ENCODE results near the gene KIZ. TPM values are rescaled to one million over a fixed set of nuclear protein-coding genes. Genes with fewer than 3 reads are reported as not detected.

Gene KIZ
- total and polyA plus RNA-seq, 7 donors = 4.6 to 26.2 (median 18.6) TPM

GRCh38 chr20:21145424-21145823, 19.5 kb downstream of the KIZ start:
- intact Hi-C loops (cut with DNase I) = no loop called here
- WGBS, 3 donors = 91 to 93% (median 93%) methylated on average over 3 of the region's 3 CpGs
- H3K27ac ChIP-seq = no peak overlapping the region
- no peaks in the 10 kb centered on the region for H3K9me3 ChIP-seq
- H3K36me3 ChIP-seq (ENCODE audit: insufficient read depth in 1 of 2, low read depth in 1 of 2) = peaks cover 0 to 45% of the 10 kb centered on the region in 2 donors
- ATAC-seq (no peak), DNase-seq (no peak)
- H3K4me3 ChIP-seq = no peak overlapping the region
- no peaks in the 10 kb centered on the region for H3K27me3 ChIP-seq (ENCODE audit: insufficient read depth in 3 of 3, low read length in 2 of 3)
- no peak for TF ChIP-seq CTCF (IDR thresholded peaks at IDR 0.05)
- H3K4me1 ChIP-seq = no peaks in the 10 kb centered on the region

- peaks cover 0 to 45% of the 10 kb centered on the region in 2 donors for H3K36me3 ChIP-seq (ENCODE audit: insufficient read depth in 1 of 2, low read depth in 1 of 2)
- no peaks in the 10 kb centered on the region for H3K9me3 ChIP-seq
- no peak for ATAC-seq
- no peak for DNase-seq
- intact Hi-C loops (cut with DNase I) = no loop called here
- TF ChIP-seq CTCF (IDR thresholded peaks at IDR 0.05) = no peak
- no peak overlapping the region for H3K27ac ChIP-seq
- H3K27me3 ChIP-seq (ENCODE audit: insufficient read depth in 3 of 3, low read length in 2 of 3) = no peaks in the 10 kb centered on the region
- H3K4me3 ChIP-seq = no peak overlapping the region
- no peaks in the 10 kb centered on the region for H3K4me1 ChIP-seq
- 94 to 95% (median 94%) methylated on average over 4 of the region's 4 CpGs for WGBS, 3 donors
Observed at GRCh38 chr20:21146215-21146614, 20.3 kb downstream of the KIZ start.

- intact Hi-C loops (cut with DNase I) = no loop called here
- 67 to 86% (median 84%) methylated on average over 1 of the region's 1 CpG for WGBS, 3 donors
- no peaks in the 10 kb centered on the region for H3K9me3 ChIP-seq
- no peak overlapping the region for H3K27ac ChIP-seq
- no peak for ATAC-seq
- H3K4me3 ChIP-seq = no peak overlapping the region
- H3K27me3 ChIP-seq (ENCODE audit: insufficient read depth in 3 of 3, low read length in 2 of 3) = no peaks in the 10 kb centered on the region
- DNase-seq = no peak
- no peak for TF ChIP-seq CTCF (IDR thresholded peaks at IDR 0.05)
- peaks cover 4% of the 10 kb centered on the region for H3K4me1 ChIP-seq
- H3K36me3 ChIP-seq (ENCODE audit: insufficient read depth in 1 of 2, low read depth in 1 of 2) = peaks cover 0 to 41% of the 10 kb centered on the region in 2 donors
Observed at GRCh38 chr20:21147593-21147992, 21.7 kb downstream of the KIZ start.

GRCh38 chr20:21149344-21149743, 23.5 kb downstream of the KIZ start:
- Histone ChIP-seq H3K36me3 (ENCODE audit: insufficient read depth in 1 of 2, low read depth in 1 of 2) (peaks cover 0 to 41% of the 10 kb centered on the region in 2 donors), H3K9me3 (no peaks in the 10 kb centered on the region), H3K27me3 (ENCODE audit: insufficient read depth in 3 of 3, low read length in 2 of 3) (no peaks in the 10 kb centered on the region), H3K27ac (no peak overlapping the region), H3K4me1 (peaks cover 9% of the 10 kb centered on the region), H3K4me3 (no peak overlapping the region)
- intact Hi-C loops (cut with DNase I) = no loop called here
- no peak for TF ChIP-seq CTCF (IDR thresholded peaks at IDR 0.05)
- WGBS, 3 donors = 82 to 86% (median 82%) methylated on average over 9 of the region's 9 CpGs
- ATAC-seq (no peak), DNase-seq (no peak)

- ATAC-seq = peak in 3 of 4 donors; percentile 29 to 75 (median 65)
Observed at GRCh38 chr20:21151791-21152190, 25.9 kb downstream of the KIZ start.

More at GRCh38 chr20:21151791-21152190, 25.9 kb downstream of the KIZ start:
- H3K9me3 ChIP-seq = no peaks in the 10 kb centered on the region
- no peak overlapping the region for H3K27ac ChIP-seq
- no peak overlapping the region for H3K4me3 ChIP-seq
- H3K36me3 ChIP-seq (ENCODE audit: insufficient read depth in 1 of 2, low read depth in 1 of 2) = peaks cover 0 to 26% of the 10 kb centered on the region in 2 donors
- 50 to 77% (median 62%) methylated on average over 5 of the region's 5 CpGs for WGBS, 3 donors
- no peak for TF ChIP-seq CTCF (IDR thresholded peaks at IDR 0.05)
- H3K4me1 ChIP-seq = peaks cover 15% of the 10 kb centered on the region
- DNase-seq = no peak
- H3K27me3 ChIP-seq (ENCODE audit: insufficient read depth in 3 of 3, low read length in 2 of 3) = no peaks in the 10 kb centered on the region
- intact Hi-C loops (cut with DNase I) = no loop called here
